T1000 (cell line): ENCODE results near the gene RHEBL1.

ENCODE experiments used
- DNase-seq: peaks from one replicate; lab custom pipeline; 2025; ENCODE audit warnings: mixed read lengths; lab: John Stamatoyannopoulos, UW

Gene RHEBL1

DNA sequence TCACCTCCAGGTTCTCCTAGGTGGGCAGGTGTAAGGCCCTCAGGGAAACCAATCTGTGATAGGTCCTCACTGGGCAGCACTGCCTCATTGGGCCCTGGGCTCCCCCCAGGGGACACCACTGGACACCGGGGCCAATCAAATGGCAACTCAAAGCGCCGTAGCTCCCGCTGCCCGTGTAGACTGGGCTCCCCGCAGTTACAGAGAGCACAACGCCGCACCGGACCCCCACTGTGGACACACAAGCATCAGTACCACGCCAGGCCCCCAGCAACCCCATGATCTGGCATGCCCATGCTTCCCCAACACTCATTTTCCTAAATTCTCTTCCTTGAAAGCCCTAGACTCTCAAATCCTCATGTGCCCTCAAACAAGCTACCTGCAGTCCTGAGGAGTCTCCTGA lies 15.3 kb downstream of the RHEBL1 start:
- DNase-seq, result no peak

GRCh38 chr12:49054096-49054495 lies 15.7 kb downstream of the RHEBL1 start:
- no peak for DNase-seq

DNA sequence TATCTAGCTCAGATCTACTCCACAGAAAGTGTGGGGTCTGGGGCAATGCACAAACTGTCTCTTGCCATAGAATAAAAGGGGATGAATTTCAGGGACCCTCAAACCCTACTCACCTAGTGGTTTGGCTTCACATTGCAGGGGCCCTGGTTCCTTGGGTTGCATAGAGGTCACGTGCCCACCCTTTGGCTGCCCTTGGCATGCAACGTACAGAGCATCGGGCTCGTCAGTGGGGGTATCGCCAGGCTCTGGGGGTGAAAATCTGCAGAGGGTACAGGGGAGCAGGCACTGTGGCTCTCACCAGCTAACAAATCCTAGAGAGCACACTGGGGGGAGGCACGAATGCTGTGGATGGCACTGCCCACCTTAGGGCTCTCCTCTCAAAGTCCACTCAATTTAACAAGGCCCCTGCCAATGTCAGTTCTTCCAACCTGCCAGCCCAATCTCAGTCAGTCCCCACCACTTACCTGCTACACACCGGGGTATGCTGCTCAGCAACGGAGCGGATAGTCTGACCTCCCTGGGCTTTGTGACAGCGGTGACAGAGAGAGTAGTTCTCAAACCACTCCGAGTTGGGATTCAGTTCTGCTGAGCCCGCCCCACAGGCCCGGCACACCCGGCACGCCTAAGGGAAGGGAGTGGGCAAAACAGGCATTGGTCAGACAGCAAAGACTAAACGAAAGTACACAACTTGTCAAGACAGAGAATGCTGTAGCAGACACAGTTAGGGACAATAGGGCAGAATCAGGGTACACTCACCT lies 17.1 kb downstream of the RHEBL1 start:
- no peak for DNase-seq

DNA sequence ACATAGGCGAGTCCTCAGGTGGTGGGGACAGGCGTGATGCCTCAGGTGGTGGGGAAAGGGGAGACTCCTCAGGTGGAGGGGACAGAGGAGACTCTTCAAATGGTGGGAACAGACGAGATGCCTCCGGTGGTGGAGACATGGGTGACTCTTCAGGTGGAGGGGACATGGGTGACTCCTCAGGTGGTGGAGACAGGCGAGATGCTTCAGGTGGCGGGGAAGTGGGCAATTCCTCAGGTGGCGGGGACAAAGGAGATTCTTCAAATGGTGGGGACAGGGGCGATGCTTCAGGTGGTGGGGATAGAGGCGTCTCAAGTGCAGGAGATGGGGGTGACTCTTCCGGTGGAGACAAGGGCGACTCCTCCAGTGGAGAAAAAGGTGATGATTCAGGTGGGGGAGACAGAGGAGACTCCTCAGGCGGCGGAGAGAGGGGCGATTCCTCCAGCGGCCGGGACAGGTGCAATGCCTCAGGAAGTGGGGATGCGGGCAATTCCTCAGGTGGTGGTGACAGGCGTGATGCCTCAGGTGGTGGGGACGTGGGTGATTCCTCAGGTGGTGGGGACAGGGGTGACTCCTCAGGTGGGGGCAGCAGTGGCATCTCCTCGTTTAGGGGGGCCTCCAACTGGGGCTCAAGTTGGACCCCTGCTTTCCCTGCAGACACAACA lies 17.9 kb downstream of the RHEBL1 start:
- no peak for DNase-seq

- DNase-seq, result no peak
Observed at GRCh38 chr12:49051373-49051764, 18.4 kb downstream of the RHEBL1 start.

GRCh38 chr12:49050507-49051372 lies 19.0 kb downstream of the RHEBL1 start:
- DNase-seq, result no peak

DNA sequence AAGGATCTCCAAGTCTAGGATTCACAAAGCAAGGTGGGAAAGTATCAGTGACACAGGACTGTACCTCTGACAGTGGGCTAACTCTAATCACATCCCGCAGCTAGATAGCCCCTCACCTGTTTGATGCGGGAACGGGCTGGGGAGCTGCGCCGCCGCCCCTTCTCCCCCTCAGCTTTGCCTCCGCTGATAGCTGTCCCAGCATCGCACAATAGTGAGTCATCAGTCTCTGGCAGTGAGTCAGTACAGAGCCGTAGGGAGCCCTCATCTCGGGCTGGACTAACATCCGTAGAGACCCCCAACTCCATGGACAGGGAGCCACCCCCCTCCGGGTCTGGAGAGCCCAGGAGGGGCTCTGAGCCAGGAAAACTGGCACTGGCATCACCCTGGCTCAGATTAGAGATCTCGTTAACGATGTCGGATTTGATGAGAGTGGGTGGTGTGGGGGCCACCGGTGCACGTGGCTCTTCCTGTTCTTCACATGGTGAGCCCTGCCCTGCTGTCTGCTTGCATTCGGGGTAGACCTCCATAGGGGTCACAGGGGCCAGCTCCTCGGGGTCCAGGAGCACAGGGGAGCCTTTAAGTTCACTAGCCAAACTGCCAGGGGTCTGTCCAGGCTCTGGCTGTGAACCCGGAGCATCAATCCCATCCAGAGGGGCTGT lies 20.1 kb downstream of the RHEBL1 start:
- no peak for DNase-seq

DNA sequence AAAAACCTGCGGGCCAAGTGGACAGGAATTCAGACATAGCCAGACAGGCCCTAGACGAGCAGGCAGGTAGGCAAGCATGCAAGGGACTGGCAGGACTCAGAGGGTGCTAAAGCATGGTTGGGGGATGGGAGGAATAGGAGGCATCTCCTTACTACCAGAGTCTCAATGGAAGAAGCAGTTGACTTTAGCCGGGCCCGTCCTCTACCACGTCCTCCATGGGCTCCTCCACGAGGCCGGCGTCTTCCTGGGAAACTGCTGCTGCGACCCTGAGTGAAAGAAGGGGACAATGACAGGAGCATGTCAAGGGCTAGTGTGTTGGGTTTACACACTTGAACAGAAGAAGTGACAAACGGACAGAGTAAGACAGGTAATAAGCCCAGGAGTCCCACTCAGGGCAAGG lies 20.8 kb downstream of the RHEBL1 start:
- DNase-seq, result no peak

DNA sequence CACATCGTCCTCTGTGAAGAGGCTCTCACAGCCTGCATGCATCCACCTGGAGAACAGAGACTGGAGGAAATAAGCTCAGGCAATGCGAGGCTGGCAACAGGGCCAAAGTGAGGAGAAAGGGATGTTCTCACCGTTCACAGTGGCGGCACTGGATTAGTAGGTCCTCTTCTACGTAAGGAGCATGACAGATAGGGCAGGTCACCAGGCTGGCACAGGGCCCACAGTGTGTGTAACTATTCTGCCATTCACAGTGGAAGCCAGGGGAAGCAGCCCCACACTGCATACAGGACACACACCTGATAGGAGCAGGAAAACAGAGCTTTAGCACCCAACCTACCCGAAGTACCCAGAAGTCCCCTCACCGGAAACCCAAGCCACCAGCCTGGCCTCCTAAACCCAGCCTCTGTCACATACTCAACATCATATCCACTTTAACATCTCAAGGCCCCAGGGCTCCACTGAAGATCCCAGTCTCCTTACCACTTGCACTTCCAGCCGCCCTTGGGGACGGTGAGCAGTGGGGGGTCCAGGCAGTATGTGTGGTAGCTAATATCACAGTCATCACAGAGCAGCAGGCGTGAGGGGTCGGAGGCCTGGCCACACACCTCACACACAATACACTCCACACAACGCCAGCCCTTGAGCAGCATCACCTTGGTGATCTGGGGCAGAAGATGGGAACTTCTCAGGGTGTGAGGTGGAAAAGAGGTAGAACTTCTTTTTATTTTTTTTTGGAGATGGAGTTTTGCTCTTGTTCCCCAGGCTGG lies 23.5 kb downstream of the RHEBL1 start:
- DNase-seq, result no peak

DNA sequence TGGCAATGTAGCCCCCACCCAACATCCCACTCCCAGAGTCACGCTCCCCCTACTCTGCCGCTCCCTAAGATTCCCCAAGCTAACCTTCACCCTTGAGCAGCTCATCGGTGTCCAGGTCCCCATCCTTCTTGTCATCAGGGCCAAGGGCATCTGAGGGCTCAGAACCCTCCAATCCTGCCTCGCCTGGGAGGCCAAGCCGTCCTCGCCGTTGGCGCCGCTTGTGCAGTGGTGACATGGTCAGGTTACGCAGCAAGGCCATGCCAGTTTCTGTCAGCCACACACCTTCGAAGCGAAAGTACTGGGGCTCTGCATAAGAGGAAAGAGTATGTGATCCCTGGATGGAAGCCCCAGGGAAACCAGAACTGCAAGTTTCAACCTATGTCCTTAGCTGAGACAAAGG lies 25.1 kb downstream of the RHEBL1 start:
- no peak for DNase-seq

- no peak for DNase-seq
Observed at GRCh38 chr12:49043856-49044258, 25.9 kb downstream of the RHEBL1 start.

DNA sequence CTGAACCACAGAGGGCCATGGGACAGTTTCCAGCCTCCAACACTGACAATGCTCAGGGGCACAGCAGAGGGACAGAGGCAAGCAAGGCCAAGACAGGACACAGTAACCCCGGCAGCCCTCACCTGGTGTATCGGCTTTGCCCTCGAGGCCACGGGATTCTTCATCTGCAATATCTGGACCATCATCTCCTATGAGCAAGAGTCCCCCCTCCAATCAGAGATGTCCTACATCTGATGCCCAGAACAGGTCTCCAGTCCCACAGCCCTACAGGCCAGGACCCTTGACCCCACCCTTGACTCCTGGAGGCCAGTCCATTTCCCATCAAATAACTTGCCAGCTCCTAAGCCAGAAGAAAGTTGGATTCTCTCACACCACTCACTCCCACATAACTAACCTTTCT lies 26.5 kb downstream of the RHEBL1 start:
- DNase-seq, result no peak

DNA sequence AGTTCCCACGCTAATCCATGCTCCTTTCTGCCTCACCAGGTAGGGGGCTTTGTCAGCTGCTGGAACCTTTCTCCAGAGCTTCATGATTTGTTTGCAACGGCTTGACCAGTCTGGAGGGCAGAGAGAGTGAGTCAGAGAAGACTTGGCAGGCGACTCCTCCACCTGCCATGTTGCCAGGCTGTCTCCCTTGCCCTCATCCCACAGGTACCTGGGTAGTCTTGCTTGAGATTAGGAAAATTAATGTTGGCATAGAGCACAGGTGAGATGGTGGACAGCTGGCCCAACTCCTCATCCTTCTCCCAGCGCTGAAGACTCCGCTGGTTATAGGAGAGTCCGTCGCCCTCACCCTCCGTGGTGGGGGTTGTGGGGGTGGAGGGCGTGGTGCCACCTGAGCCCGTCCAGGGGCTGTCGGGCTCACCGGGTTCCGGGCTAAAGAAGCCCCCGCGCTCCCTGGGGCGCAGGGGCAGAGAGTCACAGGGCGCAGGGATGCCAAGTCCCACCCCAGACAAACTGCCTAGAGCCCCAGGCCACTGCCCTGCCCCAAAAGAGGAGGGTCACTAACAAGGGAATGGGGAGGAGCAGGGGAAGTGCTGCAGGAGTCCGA lies 27.8 kb downstream of the RHEBL1 start:
- no peak for DNase-seq

DNA sequence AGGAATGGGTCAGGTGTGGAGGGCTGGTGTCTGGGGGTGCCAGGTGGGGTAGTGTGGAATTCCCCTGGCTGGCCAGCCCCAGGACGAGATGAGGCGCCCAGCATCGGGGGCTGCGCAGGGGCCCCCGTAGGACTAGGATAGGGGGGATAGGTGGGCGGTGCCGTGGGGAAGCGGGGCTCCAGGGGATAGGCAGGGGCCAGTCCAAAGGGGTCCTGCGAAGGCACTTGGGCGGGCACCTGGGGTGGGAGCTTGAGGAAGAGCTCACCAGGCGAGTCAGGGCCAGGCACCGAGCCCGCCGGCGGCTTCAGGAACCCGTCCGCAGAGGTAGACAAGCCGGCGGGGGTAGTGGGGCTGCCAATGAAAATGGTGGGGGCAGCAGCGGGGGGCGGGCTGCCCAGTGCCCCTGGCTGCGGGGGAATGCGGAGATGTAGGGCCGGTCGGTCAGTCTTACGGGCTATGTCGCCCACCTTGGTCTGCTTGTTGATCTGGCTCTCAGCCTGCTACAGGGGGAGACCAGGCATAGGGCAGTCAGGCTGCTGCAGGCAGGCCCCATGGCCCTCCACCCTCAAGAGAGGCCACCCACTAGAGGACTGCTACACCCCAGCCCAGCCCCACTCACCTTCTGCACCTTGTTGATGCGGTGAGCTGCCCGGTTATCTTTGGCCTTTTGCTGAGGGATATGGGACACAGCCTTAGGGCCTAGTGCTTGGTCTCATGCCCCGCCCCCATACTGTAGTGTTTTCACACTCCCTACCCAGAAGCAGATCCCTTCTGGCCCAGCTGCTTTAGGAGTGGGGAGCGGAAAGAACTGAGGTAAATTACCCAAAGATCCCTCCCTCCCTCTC lies 28.5 kb downstream of the RHEBL1 start:
- DNase-seq, result no peak

GRCh38 chr12:49040364-49040855 lies 29.4 kb downstream of the RHEBL1 start:
- DNase-seq, result no peak

GRCh38 chr12:49039421-49040363 lies 30.1 kb downstream of the RHEBL1 start:
- DNase-seq, result no peak

- DNase-seq, result no peak
Observed at GRCh38 chr12:49038291-49038955, 31.4 kb downstream of the RHEBL1 start.

DNA sequence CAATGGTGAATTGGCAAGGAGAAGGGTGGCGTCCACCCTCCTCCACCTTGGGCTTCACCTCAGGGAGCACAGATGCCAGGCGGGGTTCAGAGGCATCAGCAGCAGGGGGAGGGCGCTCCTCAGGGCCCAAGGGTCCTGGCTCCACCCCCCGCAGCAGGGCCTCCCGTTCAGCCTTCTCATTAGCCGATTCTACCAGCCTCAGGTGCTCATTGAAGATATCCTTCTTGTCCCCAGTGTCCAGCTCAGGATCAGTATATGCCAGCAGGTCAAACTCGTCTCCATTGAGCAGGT lies 31.9 kb downstream of the RHEBL1 start:
- no peak for DNase-seq
